Central memory CD4-positive, alpha-beta T cell (primary cell): ENCODE results near the gene TMEM132E.

ENCODE experiments used
- DNase-seq: peaks from one replicate; pipeline ENCODE4 v3.0.0; 2022

TMEM132E gene

GRCh38 chr17:34637041-34637547 is 57.7 kb downstream of the TMEM132E start:
- no peak for DNase-seq

GRCh38 chr17:34637548-34638525 is 58.5 kb downstream of the TMEM132E start:
- peak; percentile 68 for DNase-seq

DNA sequence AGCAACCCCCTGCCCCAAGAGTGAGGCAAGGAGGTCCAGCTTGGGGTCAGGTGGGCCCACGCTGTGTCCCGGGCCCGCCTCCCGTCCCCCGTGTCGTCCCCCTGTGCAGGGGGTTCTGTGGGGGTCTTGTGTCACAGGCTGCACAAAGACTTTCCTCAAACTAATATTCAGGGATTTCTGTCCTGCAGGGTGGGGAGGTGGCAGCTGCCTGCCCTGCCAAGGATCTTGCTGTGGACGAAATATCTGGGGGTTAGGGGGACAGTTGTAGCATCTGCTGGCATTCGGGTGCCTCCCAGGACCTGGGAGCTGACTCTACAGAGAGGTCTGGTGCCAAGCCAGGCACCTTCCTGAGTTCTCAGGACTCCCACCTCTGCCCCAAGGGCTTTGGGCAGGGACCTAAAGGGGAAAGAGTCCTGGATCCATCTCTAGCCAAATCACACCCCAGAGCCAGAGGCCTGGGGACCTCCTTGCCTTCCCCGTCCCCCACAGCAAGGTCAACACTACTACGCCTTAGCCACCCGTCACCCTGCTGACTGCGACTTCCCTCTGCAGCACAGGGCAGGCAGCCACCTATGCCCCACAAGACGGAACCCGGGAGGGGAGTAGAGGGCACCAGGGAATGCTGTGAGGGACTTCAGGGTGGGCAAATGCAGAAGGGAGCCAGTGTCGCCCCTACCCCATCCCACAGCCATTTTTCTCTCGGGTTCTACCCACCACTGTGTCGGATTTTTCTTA is 59.3 kb downstream of the TMEM132E start:
- no peak for DNase-seq

DNA sequence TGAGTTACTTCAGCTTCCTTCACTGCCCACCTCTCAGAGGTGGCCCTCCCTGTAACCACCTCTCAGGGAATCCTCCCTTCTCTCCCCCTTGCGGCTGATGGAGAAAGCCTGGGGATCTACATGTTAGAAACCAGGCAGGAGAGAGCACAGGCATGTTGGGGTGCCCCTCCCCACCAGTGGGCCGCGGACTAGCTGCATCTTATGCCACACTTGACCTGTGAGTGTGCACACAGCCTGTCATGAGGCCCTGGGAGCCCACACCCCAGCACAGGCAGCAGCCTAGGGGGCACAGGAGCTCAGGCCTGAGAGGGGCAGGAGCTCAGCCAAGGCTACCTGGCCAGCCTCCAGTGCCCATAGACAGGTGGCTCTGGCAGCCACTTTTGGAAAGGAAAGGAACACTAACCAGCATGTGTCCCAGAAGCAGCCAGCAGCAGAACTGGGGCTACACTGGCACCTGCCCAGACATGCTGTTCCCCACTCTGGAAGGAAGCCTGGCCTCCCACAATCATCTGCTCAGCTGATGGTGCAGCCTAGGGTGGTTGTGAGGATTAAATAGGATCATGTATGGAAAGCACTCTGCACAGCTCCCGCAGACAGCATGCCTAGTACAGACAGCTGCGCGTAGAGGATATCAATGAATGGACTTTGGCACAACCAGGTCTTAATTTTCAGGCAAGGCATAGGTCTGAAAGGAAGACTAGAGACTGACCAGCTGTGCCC is 60.5 kb downstream of the TMEM132E start:
- DNase-seq, result no peak

DNA sequence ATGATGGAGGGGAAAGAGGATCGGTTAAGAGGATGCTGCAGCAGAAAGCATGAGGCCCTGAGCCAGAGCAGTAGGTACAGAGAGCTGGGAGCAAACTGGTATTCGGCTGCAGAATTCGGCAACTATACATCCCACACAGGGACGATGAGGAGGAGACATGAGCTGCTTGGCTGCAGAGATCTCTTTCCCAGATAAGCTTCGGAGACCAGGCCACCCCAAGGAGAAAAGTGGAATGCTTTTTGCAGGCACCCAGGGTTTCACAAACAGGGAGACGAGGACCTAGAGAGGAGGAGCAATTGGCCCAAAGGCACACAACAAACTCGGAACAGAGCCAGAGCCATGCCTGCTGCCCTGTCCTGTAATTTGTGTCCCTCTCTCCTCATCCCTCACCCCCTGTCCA is 62.0 kb downstream of the TMEM132E start:
- no peak for DNase-seq

DNA sequence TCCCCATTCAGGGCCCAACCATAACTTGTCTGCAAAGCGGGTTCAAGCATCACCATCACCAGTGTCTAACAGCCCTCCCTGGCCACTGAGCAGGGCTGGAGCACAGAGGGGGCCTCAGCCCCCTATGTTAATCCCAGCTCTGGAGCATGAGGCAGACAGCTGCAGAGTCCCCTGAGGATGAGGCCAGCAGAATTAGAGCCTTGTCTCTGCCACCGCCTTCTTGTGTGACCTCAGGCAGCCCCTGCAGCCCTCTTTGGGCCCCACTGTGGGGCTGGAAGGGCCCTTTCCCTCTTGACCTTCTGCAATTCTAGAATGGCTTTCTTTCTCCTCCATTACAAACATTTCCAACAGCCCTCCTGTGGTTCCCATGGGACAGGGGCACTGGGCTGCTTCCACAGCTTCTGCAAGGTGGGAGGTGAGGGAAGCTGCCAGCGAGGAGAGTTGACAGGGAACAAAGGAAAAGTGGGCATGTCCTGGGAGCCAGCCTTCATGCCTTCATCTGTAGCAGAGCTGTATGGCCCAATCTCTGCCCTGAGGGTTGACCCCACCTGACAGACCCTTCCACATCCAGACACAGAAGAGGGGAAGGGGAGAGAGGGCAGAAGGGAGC is 65.7 kb downstream of the TMEM132E start:
- DNase-seq, result no peak

- no peak for DNase-seq
Measured at GRCh38 chr17:34645594-34645993, 66.2 kb downstream of the TMEM132E start.

DNA sequence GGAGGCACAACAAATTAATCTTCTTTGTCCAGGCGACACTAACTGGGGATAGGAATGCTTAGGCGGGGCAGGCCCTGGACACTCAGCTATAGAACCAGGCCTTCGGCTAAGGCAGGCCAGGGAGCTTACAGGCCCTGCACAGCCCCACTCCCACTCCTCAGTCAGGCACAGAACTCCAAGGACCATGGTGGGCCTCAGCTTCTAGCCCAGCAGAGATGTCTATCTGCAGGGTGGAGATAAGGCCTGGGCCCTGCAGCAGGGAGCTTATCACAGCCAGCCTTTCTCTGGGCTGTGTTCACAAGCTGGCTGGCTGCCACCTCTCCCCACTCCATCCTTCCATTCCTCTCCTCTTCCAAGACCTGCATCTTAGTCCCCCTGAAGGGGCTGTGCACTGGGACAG is 68.1 kb downstream of the TMEM132E start:
- DNase-seq, result no peak

DNA sequence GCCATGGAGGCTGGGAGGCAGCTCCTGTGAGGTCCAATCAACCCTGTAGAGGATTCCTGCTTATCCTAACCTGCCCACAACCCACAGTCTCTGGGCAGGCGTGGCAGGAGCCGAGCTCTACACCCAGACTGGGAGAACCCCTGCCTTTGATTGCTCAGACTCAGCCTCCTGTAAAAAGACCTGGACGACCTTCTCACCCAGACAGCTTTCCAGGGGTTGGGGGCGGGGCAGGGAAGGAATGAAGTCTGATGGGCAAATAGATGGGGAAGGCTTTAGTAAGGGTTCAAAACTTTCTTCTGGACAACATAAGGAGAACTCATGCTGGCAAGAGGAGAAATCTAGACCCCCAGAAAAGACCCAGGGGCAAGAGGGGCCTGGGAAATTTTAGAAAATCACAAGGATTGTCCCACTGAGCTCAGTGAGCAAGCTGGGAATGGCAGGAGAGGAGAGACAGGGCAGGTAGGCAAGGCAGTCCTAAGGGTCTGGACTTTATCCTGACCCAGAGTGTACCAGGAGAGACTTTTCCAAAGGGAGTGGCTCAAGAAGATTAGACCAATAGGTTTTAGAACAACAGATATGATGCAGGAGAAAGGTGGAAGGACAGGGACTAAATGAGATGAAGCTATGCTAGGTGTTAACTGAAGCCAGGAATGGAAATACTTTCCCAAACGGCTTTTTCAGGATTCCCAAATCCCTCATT is 70.8 kb downstream of the TMEM132E start:
- no peak for DNase-seq

- no peak for DNase-seq
Measured at GRCh38 chr17:34651402-34651811, 72.0 kb downstream of the TMEM132E start.

GRCh38 chr17:34652021-34652555 is 72.7 kb downstream of the TMEM132E start:
- no peak for DNase-seq

GRCh38 chr17:34653511-34653910 is 74.1 kb downstream of the TMEM132E start:
- no peak for DNase-seq

DNA sequence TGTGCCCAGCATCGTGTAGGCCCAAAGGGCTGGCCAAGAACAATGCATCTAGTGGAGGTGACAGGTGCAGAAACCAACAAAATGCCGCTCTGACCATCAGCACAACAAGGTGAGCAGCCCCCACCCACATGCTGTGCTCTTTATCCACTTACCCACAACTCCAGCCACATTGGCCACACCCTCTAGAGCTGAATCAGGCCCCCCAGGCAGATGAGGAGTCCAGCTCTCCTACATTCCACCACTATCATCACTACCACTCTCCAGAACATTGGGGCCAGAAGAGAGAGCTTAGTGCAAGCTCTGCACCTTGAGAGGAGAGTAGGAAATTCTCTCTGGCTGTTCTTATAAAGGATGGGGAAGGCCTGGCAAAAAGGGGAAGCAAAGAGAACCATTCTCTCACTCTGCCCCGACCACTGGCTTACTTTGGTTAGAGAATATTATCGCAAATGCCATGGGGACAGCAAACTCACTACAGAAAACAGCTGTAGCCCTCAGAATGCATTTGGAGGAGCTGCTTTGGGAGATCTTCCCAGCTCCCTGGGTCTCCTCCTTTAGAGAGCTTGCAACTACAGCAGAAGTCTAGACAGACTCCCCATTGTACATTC is 75.0 kb downstream of the TMEM132E start:
- DNase-seq, result no peak

GRCh38 chr17:34654881-34655276 is 75.5 kb downstream of the TMEM132E start:
- no peak for DNase-seq

- no peak for DNase-seq
Measured at GRCh38 chr17:34656801-34657200, 77.4 kb downstream of the TMEM132E start.

- DNase-seq, result no peak
Measured at GRCh38 chr17:34658811-34659560, 79.6 kb downstream of the TMEM132E start.

DNA sequence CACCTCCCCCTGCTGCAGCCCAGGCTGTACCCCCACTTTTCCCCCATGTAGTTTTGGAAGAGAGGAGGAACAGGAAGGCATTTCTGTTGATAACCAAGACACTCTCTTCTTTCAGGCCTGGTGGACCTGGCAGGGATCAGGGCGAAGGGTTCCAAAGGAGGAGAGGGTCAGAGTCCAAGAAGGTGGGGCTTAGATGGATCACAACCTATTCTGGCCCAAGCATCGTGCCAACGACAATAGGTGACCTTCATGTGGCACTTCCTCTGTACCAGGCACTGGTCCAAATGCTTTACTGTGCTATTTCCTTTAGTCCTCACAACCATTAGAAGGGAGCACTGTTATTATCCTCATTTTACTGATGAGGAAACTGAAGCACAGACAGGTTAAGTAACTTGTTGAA is 84.3 kb downstream of the TMEM132E start:
- DNase-seq, result no peak

GRCh38 chr17:34665150-34665806 is 85.9 kb downstream of the TMEM132E start:
- DNase-seq, result no peak

GRCh38 chr17:34665819-34666763 is 86.7 kb downstream of the TMEM132E start:
- DNase-seq, result no peak
